HepG2 (cell line): ENCODE results near the gene CMIP. TPM values are rescaled to one million over a fixed set of nuclear protein-coding genes. Genes with fewer than 3 reads are reported as not detected.

ENCODE experiments used
- ATAC-seq: fragments of 200-7000 bp; cut with Tn5 transposase; 3 replicates; pipeline ENCODE4 v1.9.1; 2020; ENCODE audit warnings: mild to moderate bottlenecking, moderate library complexity
- BruUV-seq: library from RNA; stranded (reverse); fragments of 400-500 nt; replicated peaks from 2 replicates; lab custom pipeline; 2021; lab: Mats Ljungman, UMichigan
- CTCF ChIA-PET: fragments of 300-600 bp; formaldehyde crosslinking; extraction: SDS; loops from one replicate; lab custom pipeline; 2021; ENCODE audit warnings: low total read pairs, inconsistent platforms, low intra/inter-chr PET ratio; lab: Yijun Ruan, JAX
- POLR2A ChIA-PET: fragments of 350-600 bp; sonication (Branson Sonifier 250); formaldehyde crosslinking; loops from one replicate; lab custom pipeline; 2020; ENCODE audit warnings: antibody characterized with exemption, inconsistent platforms; lab: Yijun Ruan, JAX
- DNase-seq: peaks from one replicate; pipeline ENCODE4 v3.0.0-alpha.2; 2015; ENCODE audit warnings: low spot score
- FAIRE-seq: peaks from 3 replicates; lab custom pipeline; 2011; peaks lifted over from hg19 to GRCh38; lab: Jason Lieb, UNC
- H2AFZ ChIP-seq: one replicate; pipeline ENCODE4 v1.6.1; 2011; ENCODE audit warnings: low read length, inconsistent platforms
- H3K27ac ChIP-seq: fragments of 300-600 bp; 3 replicates; pipeline ENCODE4 v1.8.0; 2011; ENCODE audit warnings: mixed run types, mild to moderate bottlenecking, mixed read lengths, low read length, inconsistent platforms; ENCODE audit not compliant: insufficient read depth; ENCODE audit errors: extremely low read length
- H3K27me3 ChIP-seq, 2 experiments: fragments of 200-600 bp in 1 of 2; 2 replicates in 1 of 2; 3 replicates in 1 of 2; pipeline versions ENCODE4 v1.6.0 to v1.8.0; 2011; ENCODE audit warnings: low read length in 2 of 2, mild to moderate bottlenecking in 2 of 2, moderate library complexity in 2 of 2, inconsistent platforms in 1 of 2; ENCODE audit not compliant: insufficient read depth in 2 of 2, control insufficient read depth in 1 of 2
- H3K36me3 ChIP-seq, 2 experiments: fragments of 200-600 bp in 1 of 2; replicated peaks in 1 of 2; 2 replicates in 1 of 2; 3 replicates in 1 of 2; pipeline versions ENCODE4 v1.5.1 to v1.8.0; 2011; ENCODE audit warnings: low read length in 2 of 2, inconsistent platforms in 1 of 2; ENCODE audit not compliant: insufficient read depth in 2 of 2, control insufficient read depth in 1 of 2
- H3K4me1 ChIP-seq: 2 replicates; pipeline ENCODE4 v1.5.1; 2012; ENCODE audit warnings: low read length, inconsistent platforms; ENCODE audit not compliant: insufficient read depth
- H3K4me2 ChIP-seq: 2 replicates; pipeline ENCODE4 v1.6.0; 2011; ENCODE audit warnings: low read depth, low read length, inconsistent platforms
- H3K4me3 ChIP-seq, 3 experiments: fragments of 200-600 bp in 1 of 3; sonication (generic), shearing (Covaris generic) in 1 of 3; replicated peaks in 1 of 3; 2 replicates each; pipeline ENCODE4 v1.5.1; 2011 to 2016; ENCODE audit warnings: low read length in 3 of 3, inconsistent platforms in 2 of 3, low read depth in 2 of 3, mild to moderate bottlenecking in 2 of 3, control low read depth in 1 of 3, mixed read lengths in 1 of 3; ENCODE audit not compliant: insufficient read depth in 1 of 3
- H3K79me2 ChIP-seq: one replicate; pipeline ENCODE4 v1.6.1; 2011; ENCODE audit warnings: low read length, inconsistent platforms; ENCODE audit not compliant: insufficient read depth
- H3K9ac ChIP-seq: 2 replicates; pipeline ENCODE4 v1.6.0; 2011; ENCODE audit warnings: mild to moderate bottlenecking, low read depth, low read length, inconsistent platforms; ENCODE audit not compliant: insufficient read depth
- H3K9me3 ChIP-seq: 2 replicates; pipeline ENCODE4 v1.5.1; 2012; ENCODE audit warnings: mild to moderate bottlenecking, low read length
- H4K20me1 ChIP-seq: 2 replicates; pipeline ENCODE4 v1.6.0; 2011; ENCODE audit warnings: inconsistent platforms, mild to moderate bottlenecking, low read length, moderate library complexity; ENCODE audit not compliant: insufficient read depth
- ADNP ChIP-seq: sonication (generic); formaldehyde crosslinking; IDR thresholded peaks from 2 replicates; pipeline ENCODE4 v1.4.0; 2020; ENCODE audit warnings: missing genetic modification reagents
- AGO2 ChIP-seq: fragments of 200-400 bp; formaldehyde crosslinking; optimal IDR thresholded peaks from 2 replicates; pipeline ENCODE3; 2017; ENCODE audit warnings: mild to moderate bottlenecking, low read depth, low read length, moderate library complexity
- ETV6 ChIP-seq: sonication (generic); formaldehyde crosslinking; conservative IDR thresholded peaks from 2 replicates; pipeline ENCODE4 v1.4.0; 2020; ENCODE audit warnings: missing genetic modification reagents
- FOXA1 ChIP-seq, 2 experiments: fragments of 450-650 bp in 1 of 2; sonication (generic) in 1 of 2; formaldehyde crosslinking in 1 of 2; IDR thresholded peaks; 2 replicates each; pipeline versions ENCODE4 v1.4.0 to v1.6.1; 2016 to 2020; ENCODE audit warnings: missing genetic modification reagents in 1 of 2
- KAT7 ChIP-seq: IDR thresholded peaks from 2 replicates; pipeline ENCODE4 v1.6.1; 2018; ENCODE audit warnings: borderline replicate concordance, missing compliant biosample characterization
- MYC ChIP-seq: sonication (generic); formaldehyde crosslinking; IDR thresholded peaks from 2 replicates; pipeline ENCODE4 v1.9.0; 2021; ENCODE audit warnings: missing genetic modification reagents, borderline replicate concordance
- NONO ChIP-seq, 2 experiments: fragments of 450-650 bp in 1 of 2; sonication (generic) in 1 of 2; formaldehyde crosslinking in 1 of 2; IDR thresholded peaks in 1 of 2; conservative IDR thresholded peaks in 1 of 2; 2 replicates each; pipeline versions ENCODE4 v1.6.1 to v1.8.0; 2017 to 2022; ENCODE audit warnings: mild to moderate bottlenecking in 1 of 2, missing genetic modification reagents in 1 of 2, moderate library complexity in 1 of 2
- SP2 ChIP-seq: sonication (generic); formaldehyde crosslinking; IDR thresholded peaks from 2 replicates; pipeline ENCODE4 v1.5.1; 2020; ENCODE audit warnings: mild to moderate bottlenecking, missing genetic modification reagents
- TBX3 ChIP-seq: fragments of 450-650 bp; IDR thresholded peaks from 2 replicates; pipeline ENCODE4 v1.6.1; 2017; ENCODE audit warnings: antibody characterized with exemption, mild to moderate bottlenecking, inconsistent platforms, borderline replicate concordance
- TCF7L2 ChIP-seq: IDR thresholded peaks from 2 replicates; pipeline ENCODE4 v1.6.1; 2011; ENCODE audit warnings: mild to moderate bottlenecking, low read depth, low read length, moderate library complexity
- TGIF2 ChIP-seq: IDR thresholded peaks from 2 replicates; pipeline ENCODE4 v1.6.1; 2016; ENCODE audit warnings: control low read depth, missing compliant biosample characterization
- ZNF441 ChIP-seq: sonication (generic); formaldehyde crosslinking; IDR thresholded peaks from 2 replicates; pipeline ENCODE4 v1.7.0; 2021; ENCODE audit warnings: missing genetic modification reagents, borderline replicate concordance
- ZNF891 ChIP-seq: sonication (generic); formaldehyde crosslinking; IDR thresholded peaks from 2 replicates; pipeline ENCODE4 v1.5.0; 2020; ENCODE audit warnings: mild to moderate bottlenecking, missing genetic modification reagents
- ZSCAN21 ChIP-seq: sonication (generic); formaldehyde crosslinking; IDR thresholded peaks from 2 replicates; pipeline ENCODE4 v1.8.0; 2022; ENCODE audit warnings: mild to moderate bottlenecking, missing genetic modification reagents, moderate library complexity, borderline replicate concordance
- ZZZ3 ChIP-seq: sonication (generic); formaldehyde crosslinking; IDR thresholded peaks from 2 replicates; pipeline ENCODE4 v1.4.0; 2020; ENCODE audit warnings: missing genetic modification reagents, mild to moderate bottlenecking, borderline replicate concordance
- WGBS: methylation state at CpG from one replicate; pipeline ENCODE4 v1.1.6; 2017; ENCODE audit warnings: low lambda C conversion rate; 5-methylcytosine and 5-hydroxymethylcytosine counted together
- in situ Hi-C: cut with HindIII; loops from 2 replicates; pipeline ENCODE4 v1.10.0; 2017; ENCODE audit warnings: low pct_unique_long_range_greater_than_20kb; ENCODE audit not compliant: extremely low pct_ligation_motif_present
- intact Hi-C: fragments of 100-400 bp; cut with micrococcal nuclease; formaldehyde crosslinking; loops from one replicate; pipeline ENCODE4 v1.10.0; 2022; ENCODE audit not compliant: unreplicated experiment
- polyA plus RNA-seq, 8 experiments: library from polyadenylated mRNA; depleted of rRNA in 3 of 8; stranded (reverse) in 7 of 8; unstranded in 1 of 8; fragments of >200 nt; fragmentation: Illumina TruSeq in 4 of 8; extraction: Trizol in 4 of 8; gene quantifications; 2 replicates each; pipeline versions ENCODE4 v1.2.1 to v1.2.3, GENCODE V29; 2011 to 2016; ENCODE audit warnings: low read depth in 4 of 8, missing spikeins in 1 of 8, mixed read lengths in 1 of 8; ENCODE audit not compliant: insufficient read depth in 1 of 8
- total RNA-seq, 5 experiments: library from RNA; depleted of rRNA; stranded (reverse); fragments of >200 nt; fragmentation: Illumina TruSeq; extraction: Trizol; gene quantifications; 2 replicates each; pipeline ENCODE4 v1.2.3, GENCODE V29; 2016; ENCODE audit warnings: low read depth in 1 of 5
- TF ChIP-seq, protein P1 (sequence below): IDR thresholded peaks from 2 replicates; pipeline ENCODE4 v1.6.1; 2016; ENCODE audit warnings: missing biosample characterization, missing genetic modification reagents, low read depth
- TF ChIP-seq, protein P2 (sequence below): sonication (generic); formaldehyde crosslinking; IDR thresholded peaks from 2 replicates; pipeline ENCODE4 v1.5.0; 2020; ENCODE audit warnings: mild to moderate bottlenecking, missing genetic modification reagents
- TF ChIP-seq, protein P3 (sequence below): sonication (generic); formaldehyde crosslinking; IDR thresholded peaks from 2 replicates; pipeline ENCODE4 v1.4.0; 2020; ENCODE audit warnings: mild to moderate bottlenecking, missing genetic modification reagents

The CMIP gene
- total and polyA plus RNA-seq, 2 of the 13 experiments (the other 11 are each of a cell fraction or from before 2014, with no cell fraction given) = 10.9 to 18.1 TPM

DNA sequence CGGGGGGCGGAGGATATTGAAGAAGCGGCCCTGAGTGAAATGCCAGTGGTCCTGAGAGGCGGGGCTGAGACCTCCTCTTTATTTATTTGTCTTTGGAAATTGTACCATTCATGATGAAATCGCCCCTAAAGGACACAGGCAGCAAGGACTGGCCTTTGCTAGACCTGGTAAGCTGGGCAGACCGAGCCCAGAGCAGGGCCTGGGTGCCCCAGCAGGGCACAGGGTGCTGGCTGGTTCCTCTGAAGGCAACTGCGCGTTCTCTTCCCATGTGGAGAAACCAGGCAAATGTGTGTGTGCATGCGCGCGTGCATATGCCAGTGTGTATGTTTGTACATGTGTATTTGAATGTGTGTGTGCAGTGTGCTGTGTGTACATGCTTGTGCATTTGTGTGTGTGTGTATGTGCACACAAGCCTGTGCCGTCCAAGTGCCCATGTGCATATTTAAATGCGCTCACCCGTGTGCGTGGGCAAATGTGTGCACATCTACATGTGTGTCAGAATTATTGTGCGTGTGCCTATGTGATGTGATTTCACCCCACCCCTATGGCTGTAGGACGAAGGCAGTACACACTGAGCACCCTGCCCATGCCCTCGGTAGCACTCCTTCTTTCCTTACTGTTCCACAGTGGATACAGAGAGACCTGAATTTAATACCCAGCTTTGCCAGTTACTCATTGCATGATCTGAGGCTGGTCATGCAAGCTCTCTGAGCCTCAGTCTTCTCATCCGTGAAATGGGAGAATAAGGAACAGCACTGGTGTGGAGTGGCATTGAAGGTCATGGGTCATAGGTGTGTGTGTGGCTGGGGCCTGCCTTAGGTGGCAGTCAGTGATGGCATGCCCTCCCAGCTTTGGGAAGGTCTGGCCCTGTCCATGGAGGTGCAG is 105.2 kb downstream of the CMIP start:
- in situ Hi-C loops = no loop called here
- peaks cover 96% of the 10 kb centered on the region for H3K79me2 ChIP-seq
- H3K4me1 ChIP-seq = peaks cover 99% of the 10 kb centered on the region
- CTCF ChIA-PET = no interaction called here
- H3K27me3 ChIP-seq = no peaks in the 10 kb centered on the region
- intact Hi-C loops = loop anchor here (1.0 to 2.0 kb wide), 3 partner anchors 15 to 93 kb away; no protein-coding TSS in a partner anchor
- peak overlapping the region; percentile 64 for H3K9ac ChIP-seq
- 65% methylated on average over 17 of the region's 19 CpGs for WGBS
- FAIRE-seq (no peak), ATAC-seq (peak; percentile 67), DNase-seq (no peak)
- TSS peak; percentile 43 for BruUV-seq
- peak overlapping the region; percentile 80 for H3K4me2 ChIP-seq
- H3K27ac ChIP-seq = peak overlapping the region; percentile 85
- POLR2A ChIA-PET = interaction anchor here (0.6 to 2.9 kb wide), 22 partner anchors 9 to 144 kb away, joined by 3 to 24 read pairs (median 8); partner anchors contain the start of gene CMIP
- H2AFZ ChIP-seq = no peak overlapping the region
- H3K9me3 ChIP-seq = no peaks in the 10 kb centered on the region
- H4K20me1 ChIP-seq = peaks cover 51% of the 10 kb centered on the region; the same call in 1 of the 2 replicates
- H3K4me3 ChIP-seq = peak overlapping the region in 2 of 3 experiments; percentile 27 to 58; a peak in 5 of 6 replicates
- peaks cover 0 to 9% of the 10 kb centered on the region in 2 experiments; a peak in 2 of 5 replicates for H3K36me3 ChIP-seq
- TF ChIP-seq ETV6 (CRISPR knock-in tag) = 0 out of 2 replicates have a peak, but pooled peaks have one; percentile 40
- TF ChIP-seq, protein P1, sequence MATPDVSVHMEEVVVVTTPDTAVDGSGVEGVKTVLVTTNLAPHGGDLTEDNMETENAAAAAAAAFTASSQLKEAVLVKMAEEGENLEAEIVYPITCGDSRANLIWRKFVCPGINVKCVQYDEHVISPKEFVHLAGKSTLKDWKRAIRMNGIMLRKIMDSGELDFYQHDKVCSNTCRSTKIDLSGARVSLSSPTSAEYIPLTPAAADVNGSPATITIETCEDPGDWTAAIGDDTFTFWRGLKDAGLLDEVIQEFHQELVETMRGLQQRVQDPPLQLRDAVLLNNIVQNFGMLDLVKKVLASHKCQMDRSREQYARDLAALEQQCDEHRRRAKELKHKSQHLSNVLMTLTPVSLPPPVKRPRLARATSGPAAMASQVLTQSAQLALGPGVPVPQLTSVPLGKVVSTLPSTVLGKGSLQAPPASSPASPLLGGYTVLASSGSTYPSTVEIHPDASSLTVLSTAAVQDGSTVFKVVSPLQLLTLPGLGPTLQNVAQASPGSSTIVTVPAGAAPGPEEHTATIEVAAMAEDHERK (CRISPR knock-in tag) = no peak
- peak; percentile 78 for TF ChIP-seq KAT7 (CRISPR knock-in tag)
- 0 out of 2 replicates have a peak, but pooled peaks have one; percentile 38 for TF ChIP-seq ZSCAN21 (CRISPR knock-in tag)
- TF ChIP-seq NONO (IDR thresholded peaks at IDR 0.05) = no peak
- peak; percentile 36; the same call in 1 of the 2 replicates for TF ChIP-seq NONO (CRISPR knock-in tag; conservative IDR thresholded peaks at IDR 0.05)
- peak; percentile 73 for TF ChIP-seq AGO2
- TF ChIP-seq ADNP = peak; percentile 97
- TF ChIP-seq FOXA1 (IDR thresholded peaks at IDR 0.05) = no peak
- peak; percentile 3; the same call in 1 of the 2 replicates for TF ChIP-seq FOXA1 (CRISPR knock-in tag; IDR thresholded peaks at IDR 0.05)
- no peak for TF ChIP-seq ZNF441 (CRISPR knock-in tag)
- TF ChIP-seq, protein P2, sequence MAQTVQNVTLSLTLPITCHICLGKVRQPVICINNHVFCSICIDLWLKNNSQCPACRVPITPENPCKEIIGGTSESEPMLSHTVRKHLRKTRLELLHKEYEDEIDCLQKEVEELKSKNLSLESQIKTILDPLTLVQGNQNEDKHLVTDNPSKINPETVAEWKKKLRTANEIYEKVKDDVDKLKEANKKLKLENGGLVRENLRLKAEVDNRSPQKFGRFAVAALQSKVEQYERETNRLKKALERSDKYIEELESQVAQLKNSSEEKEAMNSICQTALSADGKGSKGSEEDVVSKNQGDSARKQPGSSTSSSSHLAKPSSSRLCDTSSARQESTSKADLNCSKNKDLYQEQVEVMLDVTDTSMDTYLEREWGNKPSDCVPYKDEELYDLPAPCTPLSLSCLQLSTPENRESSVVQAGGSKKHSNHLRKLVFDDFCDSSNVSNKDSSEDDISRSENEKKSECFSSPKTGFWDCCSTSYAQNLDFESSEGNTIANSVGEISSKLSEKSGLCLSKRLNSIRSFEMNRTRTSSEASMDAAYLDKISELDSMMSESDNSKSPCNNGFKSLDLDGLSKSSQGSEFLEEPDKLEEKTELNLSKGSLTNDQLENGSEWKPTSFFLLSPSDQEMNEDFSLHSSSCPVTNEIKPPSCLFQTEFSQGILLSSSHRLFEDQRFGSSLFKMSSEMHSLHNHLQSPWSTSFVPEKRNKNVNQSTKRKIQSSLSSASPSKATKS (CRISPR knock-in tag) = no peak
- 0 out of 2 replicates have a peak, but pooled peaks have one; percentile 16 for TF ChIP-seq TGIF2 (CRISPR knock-in tag)
- no peak for TF ChIP-seq TCF7L2
- TF ChIP-seq MYC = 0 out of 2 replicates have a peak, but pooled peaks have one; percentile 39
- TF ChIP-seq, protein P3, sequence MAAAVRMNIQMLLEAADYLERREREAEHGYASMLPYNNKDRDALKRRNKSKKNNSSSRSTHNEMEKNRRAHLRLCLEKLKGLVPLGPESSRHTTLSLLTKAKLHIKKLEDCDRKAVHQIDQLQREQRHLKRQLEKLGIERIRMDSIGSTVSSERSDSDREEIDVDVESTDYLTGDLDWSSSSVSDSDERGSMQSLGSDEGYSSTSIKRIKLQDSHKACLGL = 0 out of 2 replicates have a peak, but pooled peaks have one; percentile 13
- no peak; the same call in 1 of the 2 replicates for TF ChIP-seq SP2
- TF ChIP-seq ZZZ3 (CRISPR knock-in tag) = 0 out of 2 replicates have a peak, but pooled peaks have one; percentile 26
- 0 out of 2 replicates have a peak, but pooled peaks have one; percentile 8 for TF ChIP-seq TBX3
- TF ChIP-seq ZNF891 = peak; percentile 6; the same call in 1 of the 2 replicates
